ENCODE measurements around the gene FBN1. TPM values are rescaled to one million over a fixed set of nuclear protein-coding genes. Genes with fewer than 3 reads are reported as not detected.

Gene FBN1
- total RNA-seq, 1 donor from 2014 or later, result 1,183 TPM

DNA sequence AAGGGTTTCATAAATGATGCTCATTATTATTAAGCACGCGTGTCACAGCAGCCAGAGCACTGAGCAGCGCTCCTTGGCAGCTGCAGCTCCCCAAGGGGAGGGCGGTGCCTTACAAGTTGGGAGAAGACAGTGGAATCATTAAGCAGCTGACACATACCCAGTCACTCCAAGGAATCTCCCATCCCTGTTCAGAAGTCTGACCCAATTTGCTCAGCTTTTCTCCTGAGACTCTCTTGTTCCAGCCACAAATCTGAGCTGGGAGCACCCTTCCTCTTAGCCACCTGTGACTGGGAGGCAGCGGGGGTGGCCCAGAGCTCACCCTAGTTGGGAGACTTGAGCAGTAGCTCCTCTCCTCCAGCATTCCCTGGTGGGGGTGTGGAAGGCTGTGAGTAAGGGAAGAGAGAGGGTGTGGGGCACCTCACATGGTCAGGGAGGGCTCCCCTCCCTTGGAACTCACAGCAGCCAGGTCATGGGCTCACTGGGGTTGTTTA is 249.9 kb downstream of the FBN1 start:
- TF ChIP-seq, protein P1, sequence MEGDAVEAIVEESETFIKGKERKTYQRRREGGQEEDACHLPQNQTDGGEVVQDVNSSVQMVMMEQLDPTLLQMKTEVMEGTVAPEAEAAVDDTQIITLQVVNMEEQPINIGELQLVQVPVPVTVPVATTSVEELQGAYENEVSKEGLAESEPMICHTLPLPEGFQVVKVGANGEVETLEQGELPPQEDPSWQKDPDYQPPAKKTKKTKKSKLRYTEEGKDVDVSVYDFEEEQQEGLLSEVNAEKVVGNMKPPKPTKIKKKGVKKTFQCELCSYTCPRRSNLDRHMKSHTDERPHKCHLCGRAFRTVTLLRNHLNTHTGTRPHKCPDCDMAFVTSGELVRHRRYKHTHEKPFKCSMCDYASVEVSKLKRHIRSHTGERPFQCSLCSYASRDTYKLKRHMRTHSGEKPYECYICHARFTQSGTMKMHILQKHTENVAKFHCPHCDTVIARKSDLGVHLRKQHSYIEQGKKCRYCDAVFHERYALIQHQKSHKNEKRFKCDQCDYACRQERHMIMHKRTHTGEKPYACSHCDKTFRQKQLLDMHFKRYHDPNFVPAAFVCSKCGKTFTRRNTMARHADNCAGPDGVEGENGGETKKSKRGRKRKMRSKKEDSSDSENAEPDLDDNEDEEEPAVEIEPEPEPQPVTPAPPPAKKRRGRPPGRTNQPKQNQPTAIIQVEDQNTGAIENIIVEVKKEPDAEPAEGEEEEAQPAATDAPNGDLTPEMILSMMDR (IDR thresholded peaks at IDR 0.05), result no peak
- no peak for DNase-seq (ENCODE audit: low spot score)
- Mint-ChIP-seq H3K9me3 (ENCODE audit: low read depth) (no peaks in the 10 kb centered on the region), H3K4me3 (ENCODE audit: unreplicated experiment) (no peak overlapping the region), H3K27ac (ENCODE audit: unreplicated experiment) (peak overlapping the region; percentile 95), H3K4me1 (ENCODE audit: low read depth) (peaks cover 87% of the 10 kb centered on the region), H3K27me3 (ENCODE audit: low read depth) (no peaks in the 10 kb centered on the region), H3K36me3 (ENCODE audit: low read depth) (peaks cover 2% of the 10 kb centered on the region)

DNA sequence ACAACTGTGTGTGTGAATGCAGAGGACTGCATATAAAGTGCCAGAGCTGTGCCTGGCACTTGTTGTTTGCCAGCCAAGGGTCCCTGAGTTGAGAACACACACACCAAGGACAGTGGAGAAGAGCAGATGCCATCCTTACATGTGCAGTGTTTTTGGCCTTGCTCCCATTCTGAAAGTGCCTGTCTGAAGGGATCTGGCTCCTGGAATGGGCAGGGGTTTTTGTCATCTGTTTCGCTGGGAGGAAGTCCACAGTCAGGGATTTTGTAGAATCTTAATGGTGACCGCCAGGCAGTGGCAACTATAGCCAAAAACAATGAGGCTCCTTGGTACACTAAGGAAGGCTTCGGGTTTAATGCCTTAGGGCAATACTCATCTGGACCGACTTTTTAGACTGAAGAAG is 250.5 kb downstream of the FBN1 start:
- Mint-ChIP-seq H3K4me3 (ENCODE audit: unreplicated experiment) (no peak overlapping the region), H3K4me1 (ENCODE audit: low read depth) (peaks cover 87% of the 10 kb centered on the region), H3K27ac (ENCODE audit: unreplicated experiment) (peak overlapping the region; percentile 95)

DNA sequence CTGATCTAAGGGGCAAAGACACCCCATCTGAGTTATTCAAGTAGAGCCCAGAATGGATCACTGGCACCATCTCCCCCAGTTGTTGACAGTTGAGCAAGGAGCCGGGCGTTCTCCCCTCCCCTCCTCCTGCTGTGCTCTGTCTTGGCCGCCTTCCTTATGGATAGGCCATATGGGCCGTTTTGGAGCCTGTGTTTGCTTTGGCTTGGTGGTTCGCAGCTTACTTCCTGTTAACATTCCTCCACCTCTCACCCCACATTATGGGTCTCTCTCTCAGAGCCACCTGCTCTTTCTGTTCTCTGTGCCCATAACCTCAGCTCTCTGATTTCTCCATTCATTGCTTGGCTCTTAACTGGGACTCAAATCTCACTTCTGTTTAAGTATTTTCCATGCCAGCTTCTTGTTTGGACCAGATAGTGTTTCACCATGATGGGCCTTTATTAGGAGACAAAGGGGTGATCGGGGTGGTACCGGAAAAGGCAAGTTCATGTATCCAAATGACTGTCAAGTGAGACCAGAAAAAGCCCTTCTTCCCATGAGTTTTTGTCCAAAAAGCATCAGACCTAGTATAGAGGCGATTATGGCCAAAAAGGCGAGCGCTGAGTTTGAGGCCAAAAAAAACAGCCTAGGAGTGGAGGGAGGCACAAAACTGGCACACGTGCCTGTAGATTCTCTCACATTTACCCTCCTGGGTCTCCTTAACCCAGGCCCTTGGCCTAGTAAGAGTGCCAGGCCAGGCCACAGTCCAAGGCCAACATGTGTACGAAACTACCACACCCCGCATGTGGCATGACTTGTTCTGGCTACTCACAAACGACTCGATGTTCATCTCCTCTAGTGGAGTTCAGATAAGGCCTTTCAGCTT is 251.6 kb downstream of the FBN1 start:
- DNase-seq (ENCODE audit: low spot score), result no peak
- peaks cover 87% of the 10 kb centered on the region for H3K4me1 Mint-ChIP-seq (ENCODE audit: low read depth)

More for the DNA sequence above, 250.5 kb downstream of the FBN1 start:
- no peaks in the 10 kb centered on the region for H3K27me3 Mint-ChIP-seq (ENCODE audit: low read depth)
- H3K36me3 Mint-ChIP-seq (ENCODE audit: low read depth), result peaks cover 2% of the 10 kb centered on the region
- no peaks in the 10 kb centered on the region for H3K9me3 Mint-ChIP-seq (ENCODE audit: low read depth)
- TF ChIP-seq, protein P1 (IDR thresholded peaks at IDR 0.05), result no peak
- DNase-seq (ENCODE audit: low spot score), result no peak

DNA sequence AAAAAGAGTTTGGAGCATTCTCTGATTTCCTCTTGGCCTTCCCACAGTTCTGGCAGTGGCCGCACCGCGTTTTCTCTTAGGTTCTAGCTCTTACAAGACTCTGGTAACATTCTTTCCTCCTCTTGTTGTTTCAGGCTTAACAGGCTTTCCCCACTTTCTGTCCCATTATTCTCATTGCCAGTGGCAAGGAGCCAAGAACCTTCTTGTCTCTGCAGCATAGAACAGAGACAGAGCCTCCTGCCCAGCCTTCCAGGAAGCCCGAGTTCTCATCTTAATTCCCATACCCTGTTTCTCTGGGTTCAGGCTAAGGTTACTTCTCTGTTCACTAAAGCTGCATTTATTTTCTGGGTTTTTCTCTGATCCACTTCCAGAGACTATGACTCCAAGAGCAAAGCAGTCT is 253.2 kb downstream of the FBN1 start:
- peaks cover 86% of the 10 kb centered on the region for H3K4me1 Mint-ChIP-seq (ENCODE audit: low read depth)
- DNase-seq (ENCODE audit: low spot score), result no peak
- peak overlapping the region; percentile 93 for H3K27ac Mint-ChIP-seq (ENCODE audit: unreplicated experiment)
- no peak overlapping the region for H3K4me3 Mint-ChIP-seq (ENCODE audit: unreplicated experiment)
- peaks cover 2% of the 10 kb centered on the region for H3K9me3 Mint-ChIP-seq (ENCODE audit: low read depth)
- TF ChIP-seq, protein P1 (IDR thresholded peaks at IDR 0.05), result no peak
- peaks cover 2% of the 10 kb centered on the region for H3K36me3 Mint-ChIP-seq (ENCODE audit: low read depth)
- H3K27me3 Mint-ChIP-seq (ENCODE audit: low read depth), result no peaks in the 10 kb centered on the region

More for the DNA sequence above, 251.6 kb downstream of the FBN1 start:
- Mint-ChIP-seq H3K27me3 (ENCODE audit: low read depth) (no peaks in the 10 kb centered on the region), H3K4me3 (ENCODE audit: unreplicated experiment) (no peak overlapping the region), H3K27ac (ENCODE audit: unreplicated experiment) (peak overlapping the region; percentile 95), H3K9me3 (ENCODE audit: low read depth) (no peaks in the 10 kb centered on the region), H3K36me3 (ENCODE audit: low read depth) (peaks cover 2% of the 10 kb centered on the region)
- TF ChIP-seq, protein P1 (IDR thresholded peaks at IDR 0.05), result no peak

DNA sequence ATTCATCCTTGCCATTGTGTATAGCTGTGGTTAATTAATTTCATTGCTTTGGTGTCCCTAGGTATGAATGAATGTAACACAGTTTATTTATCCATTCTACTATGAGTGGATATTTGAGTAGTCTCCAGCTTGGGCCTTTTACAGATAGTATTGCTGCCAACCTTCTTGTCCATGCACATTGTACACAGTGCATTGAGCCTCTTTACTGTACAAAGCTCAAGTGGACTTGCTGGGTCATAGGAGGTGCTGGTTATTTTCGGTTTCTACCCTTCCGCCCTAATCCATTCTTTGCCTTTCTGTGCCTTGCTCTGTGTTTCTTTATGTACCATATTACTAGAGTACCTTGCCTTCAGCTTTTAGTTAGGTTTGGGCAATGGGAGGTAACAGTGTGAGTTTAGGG is 253.6 kb downstream of the FBN1 start:
- H3K27ac Mint-ChIP-seq (ENCODE audit: unreplicated experiment), result peak overlapping the region; percentile 93
- H3K27me3 Mint-ChIP-seq (ENCODE audit: low read depth), result no peaks in the 10 kb centered on the region
- peaks cover 86% of the 10 kb centered on the region for H3K4me1 Mint-ChIP-seq (ENCODE audit: low read depth)
- no peak overlapping the region for H3K4me3 Mint-ChIP-seq (ENCODE audit: unreplicated experiment)
- peaks cover 2% of the 10 kb centered on the region for H3K36me3 Mint-ChIP-seq (ENCODE audit: low read depth)
- H3K9me3 Mint-ChIP-seq (ENCODE audit: low read depth), result peaks cover 2% of the 10 kb centered on the region
- TF ChIP-seq, protein P1 (IDR thresholded peaks at IDR 0.05), result no peak
- DNase-seq (ENCODE audit: low spot score), result no peak

Measured in chondrocyte (in vitro differentiated cells).